Measurements from ENCODE around the gene SPTBN4.

Gene SPTBN4

DNA sequence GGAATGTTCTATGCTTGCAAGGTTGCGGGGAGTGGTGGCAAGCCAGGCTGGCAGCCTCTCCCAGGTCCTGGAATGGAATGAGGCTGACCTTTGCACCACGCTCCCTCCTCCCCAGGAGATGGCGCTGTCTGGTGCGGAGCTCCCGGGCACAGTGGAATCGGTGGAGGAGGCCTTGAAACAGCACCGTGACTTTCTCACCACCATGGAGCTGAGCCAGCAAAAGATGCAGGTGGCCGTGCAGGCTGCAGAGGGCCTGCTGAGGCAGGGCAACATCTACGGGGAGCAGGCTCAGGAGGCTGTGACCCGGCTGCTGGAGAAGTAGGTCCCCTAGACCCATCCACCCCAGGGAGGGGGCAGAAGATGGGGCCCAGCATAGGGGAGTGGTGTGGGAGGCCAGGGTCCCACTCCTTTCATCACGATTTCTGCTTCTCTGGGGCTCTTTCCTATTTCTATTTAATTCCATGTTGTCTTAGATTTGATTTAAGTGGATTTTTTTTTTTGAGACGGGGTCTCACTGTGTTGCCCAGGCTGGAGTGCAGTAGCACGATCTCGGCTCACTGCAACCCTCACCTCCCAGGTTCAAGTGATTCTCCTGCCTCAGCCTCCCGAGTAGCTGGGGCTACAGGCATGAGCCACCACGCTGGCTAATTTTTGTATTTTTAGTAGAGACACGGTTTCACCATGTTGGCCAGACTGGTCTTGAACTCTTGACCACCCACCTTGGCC is 56.7 kb downstream of the SPTBN4 start (continued):
- TF ChIP-seq ZNF585B (tag by site-specific recombination; IDR thresholded peaks at IDR 0.05) (no peak), ZNF626 (tag by site-specific recombination; IDR thresholded peaks at IDR 0.05) (no peak), ZNF544 (tag by site-specific recombination; IDR thresholded peaks at IDR 0.05) (no peak), ZNF175 (tag by site-specific recombination; IDR thresholded peaks at IDR 0.05) (no peak), ZNF335 (tag by site-specific recombination; conservative IDR thresholded peaks at IDR 0.05) (peak; percentile 62), ZNF830 (tag by site-specific recombination; IDR thresholded peaks at IDR 0.05; ENCODE audit: low read depth) (no peak), ZNF677 (tag by site-specific recombination; IDR thresholded peaks at IDR 0.05) (no peak), ZNF747 (tag by site-specific recombination; IDR thresholded peaks at IDR 0.05) (no peak), ZNF48 (tag by site-specific recombination; IDR thresholded peaks at IDR 0.05) (no peak), ZNF670 (tag by site-specific recombination; IDR thresholded peaks at IDR 0.05; ENCODE audit: low read depth) (no peak), ZNF473 (tag by site-specific recombination; IDR thresholded peaks at IDR 0.05) (no peak), ZNF792 (tag by site-specific recombination; IDR thresholded peaks at IDR 0.05) (no peak), ZBTB7A (tag by site-specific recombination; IDR thresholded peaks at IDR 0.05; ENCODE audit: low read depth) (no peak), HOXD13 (CRISPR knock-in tag; IDR thresholded peaks at IDR 0.05; ENCODE audit: borderline replicate concordance) (no peak), ZNF654 (tag by site-specific recombination; IDR thresholded peaks at IDR 0.05; ENCODE audit: low read depth) (peak; percentile 85), ZNF76 (tag by site-specific recombination; IDR thresholded peaks at IDR 0.05; ENCODE audit: borderline replicate concordance, low read depth) (0 out of 2 replicates have a peak, but pooled peaks have one; percentile 28), BCL11B (tag by site-specific recombination; IDR thresholded peaks at IDR 0.05; ENCODE audit: low read depth) (peak; percentile 84; the same call in 1 of the 2 replicates), ZNF16 (tag by site-specific recombination; IDR thresholded peaks at IDR 0.05; ENCODE audit: low read depth) (no peak), KLF9 (tag by site-specific recombination; IDR thresholded peaks at IDR 0.05; ENCODE audit: low read depth) (0 out of 2 replicates have a peak, but pooled peaks have one; percentile 20), ZNF146 (tag by site-specific recombination; IDR thresholded peaks at IDR 0.05) (no peak), OSR2 (tag by site-specific recombination; IDR thresholded peaks at IDR 0.05) (0 out of 2 replicates have a peak, but pooled peaks have one; percentile 6), ZNF23 (tag by site-specific recombination; IDR thresholded peaks at IDR 0.05; ENCODE audit: borderline replicate concordance) (no peak)
- TF ChIP-seq, protein P1, sequence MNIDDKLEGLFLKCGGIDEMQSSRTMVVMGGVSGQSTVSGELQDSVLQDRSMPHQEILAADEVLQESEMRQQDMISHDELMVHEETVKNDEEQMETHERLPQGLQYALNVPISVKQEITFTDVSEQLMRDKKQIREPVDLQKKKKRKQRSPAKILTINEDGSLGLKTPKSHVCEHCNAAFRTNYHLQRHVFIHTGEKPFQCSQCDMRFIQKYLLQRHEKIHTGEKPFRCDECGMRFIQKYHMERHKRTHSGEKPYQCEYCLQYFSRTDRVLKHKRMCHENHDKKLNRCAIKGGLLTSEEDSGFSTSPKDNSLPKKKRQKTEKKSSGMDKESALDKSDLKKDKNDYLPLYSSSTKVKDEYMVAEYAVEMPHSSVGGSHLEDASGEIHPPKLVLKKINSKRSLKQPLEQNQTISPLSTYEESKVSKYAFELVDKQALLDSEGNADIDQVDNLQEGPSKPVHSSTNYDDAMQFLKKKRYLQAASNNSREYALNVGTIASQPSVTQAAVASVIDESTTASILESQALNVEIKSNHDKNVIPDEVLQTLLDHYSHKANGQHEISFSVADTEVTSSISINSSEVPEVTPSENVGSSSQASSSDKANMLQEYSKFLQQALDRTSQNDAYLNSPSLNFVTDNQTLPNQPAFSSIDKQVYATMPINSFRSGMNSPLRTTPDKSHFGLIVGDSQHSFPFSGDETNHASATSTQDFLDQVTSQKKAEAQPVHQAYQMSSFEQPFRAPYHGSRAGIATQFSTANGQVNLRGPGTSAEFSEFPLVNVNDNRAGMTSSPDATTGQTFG (tag by site-specific recombination; IDR thresholded peaks at IDR 0.05; ENCODE audit: borderline replicate concordance): no peak
- TF ChIP-seq, protein P2, sequence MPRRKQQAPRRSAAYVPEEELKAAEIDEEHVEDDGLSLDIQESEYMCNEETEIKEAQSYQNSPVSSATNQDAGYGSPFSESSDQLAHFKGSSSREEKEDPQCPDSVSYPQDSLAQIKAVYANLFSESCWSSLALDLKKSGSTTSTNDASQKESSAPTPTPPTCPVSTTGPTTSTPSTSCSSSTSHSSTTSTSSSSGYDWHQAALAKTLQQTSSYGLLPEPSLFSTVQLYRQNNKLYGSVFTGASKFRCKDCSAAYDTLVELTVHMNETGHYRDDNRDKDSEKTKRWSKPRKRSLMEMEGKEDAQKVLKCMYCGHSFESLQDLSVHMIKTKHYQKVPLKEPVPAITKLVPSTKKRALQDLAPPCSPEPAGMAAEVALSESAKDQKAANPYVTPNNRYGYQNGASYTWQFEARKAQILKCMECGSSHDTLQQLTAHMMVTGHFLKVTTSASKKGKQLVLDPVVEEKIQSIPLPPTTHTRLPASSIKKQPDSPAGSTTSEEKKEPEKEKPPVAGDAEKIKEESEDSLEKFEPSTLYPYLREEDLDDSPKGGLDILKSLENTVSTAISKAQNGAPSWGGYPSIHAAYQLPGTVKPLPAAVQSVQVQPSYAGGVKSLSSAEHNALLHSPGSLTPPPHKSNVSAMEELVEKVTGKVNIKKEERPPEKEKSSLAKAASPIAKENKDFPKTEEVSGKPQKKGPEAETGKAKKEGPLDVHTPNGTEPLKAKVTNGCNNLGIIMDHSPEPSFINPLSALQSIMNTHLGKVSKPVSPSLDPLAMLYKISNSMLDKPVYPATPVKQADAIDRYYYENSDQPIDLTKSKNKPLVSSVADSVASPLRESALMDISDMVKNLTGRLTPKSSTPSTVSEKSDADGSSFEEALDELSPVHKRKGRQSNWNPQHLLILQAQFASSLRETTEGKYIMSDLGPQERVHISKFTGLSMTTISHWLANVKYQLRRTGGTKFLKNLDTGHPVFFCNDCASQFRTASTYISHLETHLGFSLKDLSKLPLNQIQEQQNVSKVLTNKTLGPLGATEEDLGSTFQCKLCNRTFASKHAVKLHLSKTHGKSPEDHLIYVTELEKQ (tag by site-specific recombination; IDR thresholded peaks at IDR 0.05; ENCODE audit: borderline replicate concordance): no peak
- TF ChIP-seq, protein P3, sequence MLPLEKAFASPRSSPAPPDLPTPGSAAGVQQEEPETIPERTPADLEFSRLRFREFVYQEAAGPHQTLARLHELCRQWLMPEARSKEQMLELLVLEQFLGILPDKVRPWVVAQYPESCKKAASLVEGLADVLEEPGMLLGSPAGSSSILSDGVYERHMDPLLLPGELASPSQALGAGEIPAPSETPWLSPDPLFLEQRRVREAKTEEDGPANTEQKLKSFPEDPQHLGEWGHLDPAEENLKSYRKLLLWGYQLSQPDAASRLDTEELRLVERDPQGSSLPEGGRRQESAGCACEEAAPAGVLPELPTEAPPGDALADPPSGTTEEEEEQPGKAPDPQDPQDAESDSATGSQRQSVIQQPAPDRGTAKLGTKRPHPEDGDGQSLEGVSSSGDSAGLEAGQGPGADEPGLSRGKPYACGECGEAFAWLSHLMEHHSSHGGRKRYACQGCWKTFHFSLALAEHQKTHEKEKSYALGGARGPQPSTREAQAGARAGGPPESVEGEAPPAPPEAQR (tag by site-specific recombination; IDR thresholded peaks at IDR 0.05): no peak
- TF ChIP-seq, protein P4, sequence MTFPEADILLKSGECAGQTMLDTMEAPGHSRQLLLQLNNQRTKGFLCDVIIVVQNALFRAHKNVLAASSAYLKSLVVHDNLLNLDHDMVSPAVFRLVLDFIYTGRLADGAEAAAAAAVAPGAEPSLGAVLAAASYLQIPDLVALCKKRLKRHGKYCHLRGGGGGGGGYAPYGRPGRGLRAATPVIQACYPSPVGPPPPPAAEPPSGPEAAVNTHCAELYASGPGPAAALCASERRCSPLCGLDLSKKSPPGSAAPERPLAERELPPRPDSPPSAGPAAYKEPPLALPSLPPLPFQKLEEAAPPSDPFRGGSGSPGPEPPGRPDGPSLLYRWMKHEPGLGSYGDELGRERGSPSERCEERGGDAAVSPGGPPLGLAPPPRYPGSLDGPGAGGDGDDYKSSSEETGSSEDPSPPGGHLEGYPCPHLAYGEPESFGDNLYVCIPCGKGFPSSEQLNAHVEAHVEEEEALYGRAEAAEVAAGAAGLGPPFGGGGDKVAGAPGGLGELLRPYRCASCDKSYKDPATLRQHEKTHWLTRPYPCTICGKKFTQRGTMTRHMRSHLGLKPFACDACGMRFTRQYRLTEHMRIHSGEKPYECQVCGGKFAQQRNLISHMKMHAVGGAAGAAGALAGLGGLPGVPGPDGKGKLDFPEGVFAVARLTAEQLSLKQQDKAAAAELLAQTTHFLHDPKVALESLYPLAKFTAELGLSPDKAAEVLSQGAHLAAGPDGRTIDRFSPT (tag by site-specific recombination; IDR thresholded peaks at IDR 0.05): peak; percentile 78
- TF ChIP-seq, protein P5, sequence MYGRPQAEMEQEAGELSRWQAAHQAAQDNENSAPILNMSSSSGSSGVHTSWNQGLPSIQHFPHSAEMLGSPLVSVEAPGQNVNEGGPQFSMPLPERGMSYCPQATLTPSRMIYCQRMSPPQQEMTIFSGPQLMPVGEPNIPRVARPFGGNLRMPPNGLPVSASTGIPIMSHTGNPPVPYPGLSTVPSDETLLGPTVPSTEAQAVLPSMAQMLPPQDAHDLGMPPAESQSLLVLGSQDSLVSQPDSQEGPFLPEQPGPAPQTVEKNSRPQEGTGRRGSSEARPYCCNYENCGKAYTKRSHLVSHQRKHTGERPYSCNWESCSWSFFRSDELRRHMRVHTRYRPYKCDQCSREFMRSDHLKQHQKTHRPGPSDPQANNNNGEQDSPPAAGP (tag by site-specific recombination; IDR thresholded peaks at IDR 0.05): 0 out of 2 replicates have a peak, but pooled peaks have one; percentile 36
- TF ChIP-seq, protein P6, sequence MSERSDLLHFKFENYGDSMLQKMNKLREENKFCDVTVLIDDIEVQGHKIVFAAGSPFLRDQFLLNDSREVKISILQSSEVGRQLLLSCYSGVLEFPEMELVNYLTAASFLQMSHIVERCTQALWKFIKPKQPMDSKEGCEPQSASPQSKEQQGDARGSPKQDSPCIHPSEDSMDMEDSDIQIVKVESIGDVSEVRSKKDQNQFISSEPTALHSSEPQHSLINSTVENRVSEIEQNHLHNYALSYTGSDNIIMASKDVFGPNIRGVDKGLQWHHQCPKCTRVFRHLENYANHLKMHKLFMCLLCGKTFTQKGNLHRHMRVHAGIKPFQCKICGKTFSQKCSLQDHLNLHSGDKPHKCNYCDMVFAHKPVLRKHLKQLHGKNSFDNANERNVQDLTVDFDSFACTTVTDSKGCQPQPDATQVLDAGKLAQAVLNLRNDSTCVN (tag by site-specific recombination; optimal IDR thresholded peaks at IDR 0.05): peak; percentile 35

Measured in HEK293 (cell line).